Suprapubic skin (tissue), 4 donors: Measurements from ENCODE around the gene SLCO3A1. TPM values are rescaled to one million over a fixed set of nuclear protein-coding genes. Genes with fewer than 3 reads are reported as not detected.
A peak's percentile ranks its signal among the peaks of the same experiment; 100 is the strongest.

Experiments
- DNase-seq, 2 donors: peaks; one replicate each; pipeline ENCODE4 v3.0.0-alpha.2; 2019; ENCODE audit warnings: low spot score in 2 of 2
- H3K27ac ChIP-seq: fragments of 200-600 bp; sonication (generic); one replicate; pipeline ENCODE4 v1.5.1; 2019
- H3K27me3 ChIP-seq: fragments of 200-600 bp; sonication (generic); one replicate; pipeline ENCODE4 v1.5.1; 2019
- H3K36me3 ChIP-seq: fragments of 200-600 bp; sonication (generic); one replicate; pipeline ENCODE4 v1.5.1; 2019
- H3K4me1 ChIP-seq: fragments of 200-600 bp; sonication (generic); one replicate; pipeline ENCODE4 v1.5.1; 2019
- H3K4me3 ChIP-seq: fragments of 200-600 bp; sonication (generic); one replicate; pipeline ENCODE4 v1.5.1; 2019; ENCODE audit warnings: mild to moderate bottlenecking
- H3K9me3 ChIP-seq: fragments of 200-600 bp; sonication (generic); one replicate; pipeline ENCODE4 v1.5.1; 2019
- CTCF ChIP-seq, 2 donors: fragments of 200-600 bp in 1 of 2; fragments of 450-650 bp in 1 of 2; sonication (generic) in 1 of 2; IDR thresholded peaks; one replicate each; pipeline ENCODE4 v1.5.1; 2016 to 2019; ENCODE audit warnings: antibody characterized with exemption in 2 of 2, mild to moderate bottlenecking in 1 of 2, moderate library complexity in 1 of 2
- EP300 ChIP-seq: sonication (generic); formaldehyde crosslinking; IDR thresholded peaks from one replicate; pipeline ENCODE4 v1.6.1; 2017; ENCODE audit warnings: antibody characterized with exemption
- POLR2A ChIP-seq, 2 donors: fragments of 450-650 bp; IDR thresholded peaks; one replicate each; pipeline ENCODE4 v1.6.1; 2017; ENCODE audit warnings: antibody characterized with exemption in 2 of 2, mild to moderate bottlenecking in 2 of 2, moderate library complexity in 2 of 2
- POLR2AphosphoS5 ChIP-seq, 3 donors: sonication (generic); formaldehyde crosslinking; IDR thresholded peaks; one replicate each; pipeline ENCODE4 v1.6.1; 2017; ENCODE audit warnings: antibody characterized with exemption in 3 of 3
- WGBS: methylation state at CpG from one replicate; pipeline ENCODE4 v1.1.5; 2018; 5-methylcytosine and 5-hydroxymethylcytosine counted together
- total RNA-seq, 4 donors: library from RNA; depleted of rRNA; stranded (reverse); fragments of >200 nt; gene quantifications; one replicate each; pipeline ENCODE4 v1.1.0, GENCODE V29; 2016

SLCO3A1 gene
- total RNA-seq, 4 donors from 2014 or later, result 29.0 to 131 (median 44.6) TPM

- no peak overlapping the region for H3K4me3 ChIP-seq
- no peak for DNase-seq
- no peak overlapping the region for H3K27ac ChIP-seq
- no peaks in the 10 kb centered on the region for H3K36me3 ChIP-seq
- TF ChIP-seq POLR2AphosphoS5 (IDR thresholded peaks at IDR 0.05) (no peak), CTCF (IDR thresholded peaks at IDR 0.05) (no peak)
- H3K27me3 ChIP-seq, result no peaks in the 10 kb centered on the region
- WGBS, result 91% methylated on average over 3 of the region's 3 CpGs
- H3K9me3 ChIP-seq, result no peaks in the 10 kb centered on the region
- peaks cover 27% of the 10 kb centered on the region for H3K4me1 ChIP-seq
These were observed 31.1 kb downstream of the SLCO3A1 start for GRCh38 chr15:91884606-91885005.

GRCh38 chr15:91885054-91885453 lies 31.5 kb downstream of the SLCO3A1 start:
- Histone ChIP-seq H3K4me1 (peaks cover 29% of the 10 kb centered on the region), H3K4me3 (no peak overlapping the region), H3K27me3 (no peaks in the 10 kb centered on the region), H3K9me3 (no peaks in the 10 kb centered on the region), H3K36me3 (no peaks in the 10 kb centered on the region), H3K27ac (no peak overlapping the region)
- TF ChIP-seq CTCF (IDR thresholded peaks at IDR 0.05) (no peak), EP300 (no peak)
- no peak for DNase-seq
- 96% methylated on average over 6 of the region's 7 CpGs for whole genome bisulfite sequencing

- H3K36me3 ChIP-seq, result no peaks in the 10 kb centered on the region
- WGBS, result 86% methylated on average over 7 of the region's 7 CpGs
- no peaks in the 10 kb centered on the region for H3K27me3 ChIP-seq
- H3K4me1 ChIP-seq, result peaks cover 33% of the 10 kb centered on the region
- H3K27ac ChIP-seq, result no peak overlapping the region
- H3K9me3 ChIP-seq, result no peaks in the 10 kb centered on the region
- DNase-seq, result no peak
- H3K4me3 ChIP-seq, result no peak overlapping the region
- TF ChIP-seq POLR2AphosphoS5 (IDR thresholded peaks at IDR 0.05) (no peak), EP300 (no peak), CTCF (IDR thresholded peaks at IDR 0.05) (no peak), POLR2A (IDR thresholded peaks at IDR 0.05) (no peak)
These were observed 32.3 kb downstream of the SLCO3A1 start for GRCh38 chr15:91885714-91886270.

GRCh38 chr15:91886878-91887277 lies 33.4 kb downstream of the SLCO3A1 start:
- H3K27ac ChIP-seq, result no peak overlapping the region
- TF ChIP-seq POLR2AphosphoS5 (IDR thresholded peaks at IDR 0.05) (no peak), EP300 (no peak), CTCF (IDR thresholded peaks at IDR 0.05) (no peak), POLR2A (IDR thresholded peaks at IDR 0.05) (no peak)
- no peak overlapping the region for H3K4me3 ChIP-seq
- no peak for DNase-seq
- peaks cover 40% of the 10 kb centered on the region for H3K4me1 ChIP-seq
- H3K36me3 ChIP-seq, result no peaks in the 10 kb centered on the region
- no peaks in the 10 kb centered on the region for H3K9me3 ChIP-seq
- no peaks in the 10 kb centered on the region for H3K27me3 ChIP-seq
- WGBS, result 61% methylated on average over 3 of the region's 3 CpGs

GRCh38 chr15:91887321-91887720 lies 33.8 kb downstream of the SLCO3A1 start:
- Histone ChIP-seq H3K9me3 (no peaks in the 10 kb centered on the region), H3K4me3 (no peak overlapping the region), H3K27me3 (no peaks in the 10 kb centered on the region), H3K4me1 (peaks cover 40% of the 10 kb centered on the region), H3K36me3 (no peaks in the 10 kb centered on the region), H3K27ac (peak overlapping the region; percentile 37)
- WGBS, result 71% methylated on average over 6 of the region's 6 CpGs
- TF ChIP-seq EP300 (no peak), POLR2AphosphoS5 (IDR thresholded peaks at IDR 0.05) (no peak), POLR2A (IDR thresholded peaks at IDR 0.05) (no peak), CTCF (IDR thresholded peaks at IDR 0.05) (no peak)
- DNase-seq, result no peak
